Hepatocyte (in vitro differentiated cells): ENCODE data around the gene CTPS2. TPM values are rescaled to one million over a fixed set of nuclear protein-coding genes. Genes with fewer than 3 reads are reported as not detected.

Source experiments
- DNase-seq: peaks from one replicate; pipeline ENCODE4 v3.0.0-alpha.2; 2016; ENCODE audit warnings: low spot score
- H2AFZ ChIP-seq: fragments of 200-600 bp; sonication (generic); 2 replicates; pipeline ENCODE4 v1.6.0; 2016; ENCODE audit warnings: antibody characterized with exemption, mild to moderate bottlenecking
- H3K27ac ChIP-seq: fragments of 200-600 bp; sonication (generic); 2 replicates; pipeline ENCODE4 v1.5.1; 2016; ENCODE audit warnings: mild to moderate bottlenecking
- H3K27me3 ChIP-seq: fragments of 200-600 bp; sonication (generic); 2 replicates; pipeline ENCODE4 v1.6.1; 2016
- H3K36me3 ChIP-seq: fragments of 200-600 bp; sonication (generic); replicated peaks from 2 replicates; pipeline ENCODE4 v1.5.1; 2016; ENCODE audit warnings: low read depth; ENCODE audit not compliant: insufficient read depth
- H3K4me1 ChIP-seq: fragments of 200-600 bp; sonication (generic); 2 replicates; pipeline ENCODE4 v1.5.1; 2016; ENCODE audit warnings: mild to moderate bottlenecking, moderate library complexity; ENCODE audit not compliant: insufficient read depth
- H3K4me2 ChIP-seq: fragments of 200-600 bp; sonication (generic); 2 replicates; pipeline ENCODE4 v1.6.0; 2016
- H3K4me3 ChIP-seq: fragments of 200-600 bp; sonication (generic); 2 replicates; pipeline ENCODE4 v1.5.1; 2016; ENCODE audit warnings: mild to moderate bottlenecking
- H3K79me2 ChIP-seq: fragments of 200-600 bp; sonication (generic); 2 replicates; pipeline ENCODE4 v1.6.0; 2017; ENCODE audit warnings: mild to moderate bottlenecking
- H3K9me2 ChIP-seq: fragments of 200-600 bp; sonication (generic); replicated peaks from 2 replicates; pipeline ENCODE4 v1.6.0; 2017; ENCODE audit warnings: mild to moderate bottlenecking; ENCODE audit not compliant: insufficient read depth
- H3K9me3 ChIP-seq: fragments of 200-600 bp; sonication (generic); 2 replicates; pipeline ENCODE4 v1.5.1; 2016; ENCODE audit warnings: low read depth, mild to moderate bottlenecking
- H4K20me1 ChIP-seq: fragments of 200-600 bp; sonication (generic); 2 replicates; pipeline ENCODE4 v1.6.0; 2016; ENCODE audit warnings: mild to moderate bottlenecking; ENCODE audit not compliant: insufficient read depth, poor library complexity, severe bottlenecking
- EZH2 ChIP-seq: fragments of 200-600 bp; sonication (generic); IDR thresholded peaks from 2 replicates; pipeline ENCODE4 v1.6.1; 2016; ENCODE audit warnings: antibody characterized with exemption, mild to moderate bottlenecking, borderline replicate concordance
- EZH2phosphoT487 ChIP-seq: fragments of 200-600 bp; sonication (generic); IDR thresholded peaks from one replicate; pipeline ENCODE4 v1.6.1; 2018; ENCODE audit warnings: antibody characterized with exemption, mild to moderate bottlenecking, low read depth, moderate library complexity; ENCODE audit not compliant: unreplicated experiment, severe bottlenecking
- WGBS: methylation state at CpG from one replicate; pipeline ENCODE4 v1.1.6; 2016; ENCODE audit warnings: low lambda C conversion rate; ENCODE audit errors: missing lambda C conversion rate; 5-methylcytosine and 5-hydroxymethylcytosine counted together
- polyA plus RNA-seq: library from polyadenylated mRNA; unstranded; fragments of >200 nt; fragmentation: Nextera tagmentation; extraction: Ambion mirVana; gene quantifications from 2 replicates; pipeline ENCODE4 v1.2.1, GENCODE V29; 2016
- total RNA-seq: library from RNA; depleted of rRNA; stranded (reverse); fragments of >200 nt; gene quantifications from 2 replicates; pipeline ENCODE4 v1.2.3, GENCODE V29; 2014
- TF ChIP-seq, protein P1 (sequence below): fragments of 200-600 bp; sonication (generic); IDR thresholded peaks from 2 replicates; pipeline ENCODE4 v1.5.1; 2016; ENCODE audit warnings: antibody characterized with exemption, mild to moderate bottlenecking; ENCODE audit not compliant: poor library complexity

CTPS2 gene
- total and polyA plus RNA-seq, 2 experiments from 2014 or later, result 26.2 to 55.7 TPM

DNA sequence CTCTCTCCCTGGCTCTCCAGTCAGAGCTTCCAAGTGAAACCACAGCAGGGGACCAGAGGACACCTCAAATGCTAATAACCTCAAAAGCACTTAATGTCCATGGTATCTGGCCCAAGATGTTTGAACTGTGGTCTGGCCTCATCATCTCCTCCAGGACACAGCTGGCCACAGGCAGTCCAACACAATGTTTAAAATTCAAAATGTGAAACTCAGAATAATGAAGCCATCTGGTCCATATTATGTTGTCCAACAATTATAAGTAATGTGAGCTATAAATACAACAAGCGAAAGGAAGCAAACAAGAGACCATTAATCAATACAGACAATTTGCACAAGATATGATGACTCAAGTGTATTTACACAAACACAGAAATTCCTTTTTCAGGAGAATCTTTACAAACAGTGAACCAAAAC is 153.3 kb downstream of the CTPS2 start:
- 53% methylated on average over 1 of the region's 1 CpG for WGBS
- no peaks in the 10 kb centered on the region for H3K9me2 ChIP-seq

DNA sequence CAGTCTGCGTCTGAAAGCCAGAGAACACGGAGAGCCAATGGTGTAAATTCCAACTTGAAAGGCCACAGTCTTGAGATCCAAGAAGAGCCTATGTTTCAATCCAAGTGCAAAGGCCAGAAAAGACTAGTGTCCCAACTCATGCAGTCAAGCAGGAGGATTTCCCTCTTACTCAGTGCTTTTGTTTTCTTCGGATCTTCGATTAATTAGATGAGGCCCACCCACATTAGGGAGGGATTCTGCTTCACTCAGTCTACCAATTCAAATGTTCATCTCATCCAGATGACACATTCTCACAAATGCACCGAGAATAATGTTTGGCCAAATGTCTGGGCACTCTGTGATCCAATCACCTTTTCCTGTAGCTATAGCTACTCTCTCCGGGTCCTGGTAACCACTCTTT is 154.0 kb downstream of the CTPS2 start:
- 91% methylated on average over 6 of the region's 6 CpGs for WGBS
- DNase-seq, result no peak

More for the DNA sequence above, 153.3 kb downstream of the CTPS2 start:
- Histone ChIP-seq H3K4me1 (peaks cover 4% of the 10 kb centered on the region), H3K4me2 (no peak overlapping the region), H3K27me3 (no peaks in the 10 kb centered on the region), H3K36me3 (no peaks in the 10 kb centered on the region), H2AFZ (no peak overlapping the region), H3K79me2 (no peaks in the 10 kb centered on the region), H4K20me1 (no peaks in the 10 kb centered on the region), H3K27ac (no peak overlapping the region), H3K4me3 (no peak overlapping the region), H3K9me3 (no peaks in the 10 kb centered on the region)
- DNase-seq, result no peak
- TF ChIP-seq EZH2, result no peak
- TF ChIP-seq EZH2phosphoT487, result no peak
- TF ChIP-seq, protein P1, sequence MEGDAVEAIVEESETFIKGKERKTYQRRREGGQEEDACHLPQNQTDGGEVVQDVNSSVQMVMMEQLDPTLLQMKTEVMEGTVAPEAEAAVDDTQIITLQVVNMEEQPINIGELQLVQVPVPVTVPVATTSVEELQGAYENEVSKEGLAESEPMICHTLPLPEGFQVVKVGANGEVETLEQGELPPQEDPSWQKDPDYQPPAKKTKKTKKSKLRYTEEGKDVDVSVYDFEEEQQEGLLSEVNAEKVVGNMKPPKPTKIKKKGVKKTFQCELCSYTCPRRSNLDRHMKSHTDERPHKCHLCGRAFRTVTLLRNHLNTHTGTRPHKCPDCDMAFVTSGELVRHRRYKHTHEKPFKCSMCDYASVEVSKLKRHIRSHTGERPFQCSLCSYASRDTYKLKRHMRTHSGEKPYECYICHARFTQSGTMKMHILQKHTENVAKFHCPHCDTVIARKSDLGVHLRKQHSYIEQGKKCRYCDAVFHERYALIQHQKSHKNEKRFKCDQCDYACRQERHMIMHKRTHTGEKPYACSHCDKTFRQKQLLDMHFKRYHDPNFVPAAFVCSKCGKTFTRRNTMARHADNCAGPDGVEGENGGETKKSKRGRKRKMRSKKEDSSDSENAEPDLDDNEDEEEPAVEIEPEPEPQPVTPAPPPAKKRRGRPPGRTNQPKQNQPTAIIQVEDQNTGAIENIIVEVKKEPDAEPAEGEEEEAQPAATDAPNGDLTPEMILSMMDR, result no peak

DNA sequence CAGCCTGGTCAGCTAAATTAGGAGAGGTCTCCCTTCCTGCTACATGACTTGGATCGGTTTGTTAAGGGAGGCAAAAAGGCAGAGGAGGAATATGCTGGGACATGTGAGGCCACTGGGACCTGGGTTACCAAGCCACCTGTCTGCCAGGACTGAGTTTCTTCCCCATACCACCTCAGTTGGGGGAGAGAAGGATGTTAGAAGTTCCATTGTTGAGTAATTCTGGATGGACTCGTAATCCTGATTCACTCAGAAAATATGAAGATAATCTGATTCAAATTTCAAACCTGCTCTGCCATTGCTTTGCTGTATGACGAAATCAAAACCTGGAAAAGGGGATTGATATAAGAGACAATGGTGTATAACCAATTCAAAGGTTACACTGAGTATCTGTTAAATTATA is 159.9 kb downstream of the CTPS2 start:
- no peaks in the 10 kb centered on the region for H3K27me3 ChIP-seq
- H3K9me3 ChIP-seq, result no peaks in the 10 kb centered on the region
- no peaks in the 10 kb centered on the region for H3K79me2 ChIP-seq
- H3K4me2 ChIP-seq, result no peak overlapping the region
- H2AFZ ChIP-seq, result no peak overlapping the region
- no peaks in the 10 kb centered on the region for H4K20me1 ChIP-seq
- H3K4me1 ChIP-seq, result no peaks in the 10 kb centered on the region
- H3K4me3 ChIP-seq, result no peak overlapping the region
- H3K27ac ChIP-seq, result no peak overlapping the region
- 93% methylated on average over 3 of the region's 3 CpGs for WGBS
- no peak for TF ChIP-seq EZH2
- TF ChIP-seq, protein P1, result no peak
- TF ChIP-seq EZH2phosphoT487, result no peak
- H3K36me3 ChIP-seq, result no peaks in the 10 kb centered on the region
- DNase-seq, result no peak
- H3K9me2 ChIP-seq, result no peaks in the 10 kb centered on the region

More for the DNA sequence above, 154.0 kb downstream of the CTPS2 start:
- Histone ChIP-seq H3K79me2 (no peaks in the 10 kb centered on the region), H3K4me2 (no peak overlapping the region), H3K4me3 (no peak overlapping the region), H3K4me1 (peaks cover 4% of the 10 kb centered on the region), H4K20me1 (no peaks in the 10 kb centered on the region), H3K36me3 (no peaks in the 10 kb centered on the region), H3K27me3 (no peaks in the 10 kb centered on the region), H3K27ac (no peak overlapping the region), H3K9me2 (no peaks in the 10 kb centered on the region), H2AFZ (no peak overlapping the region), H3K9me3 (no peaks in the 10 kb centered on the region)
- TF ChIP-seq EZH2phosphoT487, result no peak
- no peak for TF ChIP-seq EZH2
- TF ChIP-seq, protein P1, result no peak

DNA sequence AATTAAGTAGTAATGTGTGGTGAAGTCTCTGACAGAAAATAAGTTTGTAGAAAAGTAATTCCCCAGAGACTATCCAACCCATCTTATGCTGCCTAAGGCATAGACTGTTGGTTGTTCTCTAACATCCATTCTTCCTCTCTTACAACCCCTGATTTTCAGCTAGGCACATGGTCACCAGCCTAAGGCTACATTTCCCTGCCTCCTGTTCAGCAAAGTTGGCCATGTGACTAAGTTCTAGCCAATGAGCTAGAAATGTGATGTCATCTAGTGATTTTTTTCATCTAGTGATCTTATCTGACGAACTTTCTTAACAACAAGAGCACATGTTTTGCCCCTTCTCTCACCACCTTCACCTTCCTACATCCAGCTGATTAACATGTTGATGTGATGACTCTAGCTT is 164.8 kb downstream of the CTPS2 start:
- no peaks in the 10 kb centered on the region for H4K20me1 ChIP-seq
- H3K27ac ChIP-seq, result no peak overlapping the region
- no peak overlapping the region for H3K4me3 ChIP-seq
- TF ChIP-seq EZH2 (no peak), EZH2phosphoT487 (no peak)
- TF ChIP-seq, protein P1, result no peak
- no peaks in the 10 kb centered on the region for H3K9me3 ChIP-seq
- H2AFZ ChIP-seq, result no peak overlapping the region
- no peaks in the 10 kb centered on the region for H3K79me2 ChIP-seq
- H3K9me2 ChIP-seq, result no peaks in the 10 kb centered on the region
- no peaks in the 10 kb centered on the region for H3K4me1 ChIP-seq
- no peak overlapping the region for H3K4me2 ChIP-seq
- WGBS, result 94% methylated on average over 1 of the region's 1 CpG
- H3K27me3 ChIP-seq, result no peaks in the 10 kb centered on the region
- DNase-seq, result no peak
- no peaks in the 10 kb centered on the region for H3K36me3 ChIP-seq
